Mammary epithelial cell (primary cell): ENCODE data around the gene SPAAR.

Experiments
- EZH2 ChIP-seq: IDR thresholded peaks from 2 replicates; pipeline ENCODE4 v1.6.1; 2012; ENCODE audit warnings: low read length, inconsistent platforms, borderline replicate concordance
- TF ChIP-seq, protein P1 (sequence below), 2 donors: IDR thresholded peaks in 1 of 2; conservative IDR thresholded peaks in 1 of 2; 2 replicates each; pipeline ENCODE4 v1.5.1; 2011 to 2012; ENCODE audit warnings: inconsistent platforms in 2 of 2, low read length in 2 of 2, mild to moderate bottlenecking in 2 of 2, control low read depth in 1 of 2, low read depth in 1 of 2; ENCODE audit not compliant: insufficient read depth in 1 of 2; ENCODE audit errors: extremely low read depth in 1 of 2

DNA sequence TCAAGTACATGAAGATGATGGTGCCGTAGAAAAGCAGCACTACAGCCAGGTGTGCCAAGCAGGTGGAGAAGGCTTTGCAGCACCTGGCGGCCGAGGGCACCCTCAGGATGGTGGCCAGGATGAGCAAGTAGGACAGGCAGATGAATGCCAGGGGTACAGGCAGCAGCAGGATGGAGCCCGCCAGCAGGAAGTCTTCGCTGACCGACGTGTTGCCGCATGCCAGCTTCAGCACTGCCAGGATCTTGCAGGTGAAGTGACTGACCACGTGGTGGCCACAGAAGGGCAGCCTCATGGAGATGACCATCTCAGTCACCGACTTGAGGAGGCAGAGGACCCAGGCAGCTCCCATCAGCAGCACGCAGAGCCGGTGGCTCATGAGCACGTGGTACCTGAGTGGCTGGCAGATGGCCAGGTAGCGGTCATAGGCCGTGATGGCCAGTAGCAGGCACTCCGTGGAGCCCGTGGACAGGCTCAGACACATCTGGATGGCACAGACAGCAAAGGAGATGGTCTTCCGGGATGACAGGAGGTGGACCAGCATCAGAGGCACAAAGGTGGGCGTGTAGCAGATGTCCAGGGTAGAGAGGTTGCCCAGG is 39.6 kb upstream of the SPAAR start:
- TF ChIP-seq, protein P1, sequence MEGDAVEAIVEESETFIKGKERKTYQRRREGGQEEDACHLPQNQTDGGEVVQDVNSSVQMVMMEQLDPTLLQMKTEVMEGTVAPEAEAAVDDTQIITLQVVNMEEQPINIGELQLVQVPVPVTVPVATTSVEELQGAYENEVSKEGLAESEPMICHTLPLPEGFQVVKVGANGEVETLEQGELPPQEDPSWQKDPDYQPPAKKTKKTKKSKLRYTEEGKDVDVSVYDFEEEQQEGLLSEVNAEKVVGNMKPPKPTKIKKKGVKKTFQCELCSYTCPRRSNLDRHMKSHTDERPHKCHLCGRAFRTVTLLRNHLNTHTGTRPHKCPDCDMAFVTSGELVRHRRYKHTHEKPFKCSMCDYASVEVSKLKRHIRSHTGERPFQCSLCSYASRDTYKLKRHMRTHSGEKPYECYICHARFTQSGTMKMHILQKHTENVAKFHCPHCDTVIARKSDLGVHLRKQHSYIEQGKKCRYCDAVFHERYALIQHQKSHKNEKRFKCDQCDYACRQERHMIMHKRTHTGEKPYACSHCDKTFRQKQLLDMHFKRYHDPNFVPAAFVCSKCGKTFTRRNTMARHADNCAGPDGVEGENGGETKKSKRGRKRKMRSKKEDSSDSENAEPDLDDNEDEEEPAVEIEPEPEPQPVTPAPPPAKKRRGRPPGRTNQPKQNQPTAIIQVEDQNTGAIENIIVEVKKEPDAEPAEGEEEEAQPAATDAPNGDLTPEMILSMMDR (conservative IDR thresholded peaks at IDR 0.05 in 1 of 2, IDR thresholded peaks at IDR 0.05 in 1 of 2; ENCODE audit: extremely low read depth in 1 of 2, insufficient read depth in 1 of 2, low read depth in 1 of 2, low read length in 2 of 2) = peak in 1 of 2 donors; percentile 17
- no peak for TF ChIP-seq EZH2
